Measurements from ENCODE around the gene BEGAIN. TPM values are rescaled to one million over a fixed set of nuclear protein-coding genes. Genes with fewer than 3 reads are reported as not detected.

The BEGAIN gene
- total and polyA plus RNA-seq, 9 of the 15 experiments (the other 6 are each of a cell fraction or from before 2014, with no cell fraction given): 0.07 to 0.68 (median 0.55) TPM; not detected in 3

DNA sequence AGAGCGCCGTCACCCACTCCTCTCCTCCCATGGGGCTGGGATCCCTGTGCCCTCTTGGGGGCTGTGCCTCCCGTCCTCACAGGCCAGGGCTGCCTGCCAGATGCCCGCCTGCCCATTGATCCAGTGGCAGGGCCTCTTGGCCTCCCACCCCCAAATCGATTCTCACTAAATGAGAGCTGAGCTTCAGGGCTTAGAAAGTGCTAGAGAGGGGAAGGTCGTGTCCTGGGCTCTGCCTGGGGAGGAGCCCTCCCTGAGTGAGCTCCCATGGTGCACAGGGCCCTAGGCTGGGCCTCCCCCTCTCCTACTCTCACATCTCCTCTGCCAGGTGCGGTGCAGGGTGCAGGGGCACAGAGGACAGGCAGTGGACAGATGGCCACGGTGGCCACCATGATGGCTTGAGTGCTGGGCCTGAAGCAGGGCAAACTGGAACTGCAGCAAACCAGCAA is 9.2 kb downstream of the BEGAIN start:
- no peak for DNase-seq (ENCODE audit: extremely low read depth in 1 of 4, low spot score in 3 of 4)
- 0 out of 3 replicates have a peak, but pooled peaks have one; percentile 37 for ATAC-seq
- ChIA-PET CTCF (ENCODE audit: low intra/inter-chr PET ratio) (no interaction called here), POLR2A (interaction anchor here (0.6 kb wide), 1 partner anchor 9 kb away, joined by 5 read pairs; no protein-coding TSS in a partner anchor)
- no peaks in the 10 kb centered on the region for H3K79me2 ChIP-seq (ENCODE audit: control insufficient read depth, insufficient read depth, low read length)
- in situ Hi-C loops (cut with MboI): no loop called here
- 21% methylated on average over 6 of the region's 8 CpGs for WGBS (ENCODE audit: insufficient coverage, low coverage, missing lambda C conversion rate)
- no peaks in the 10 kb centered on the region for H3K9me1 ChIP-seq (ENCODE audit: control insufficient read depth, insufficient read depth, low read length)
- H2AFZ ChIP-seq (ENCODE audit: low read depth, low read length): no peak overlapping the region
- intact Hi-C loops (cut with micrococcal nuclease): no loop called here
- H3K4me3 ChIP-seq: no peak overlapping the region
- no peak overlapping the region for H3K27ac ChIP-seq (ENCODE audit: extremely low read depth, low read depth, low read length)
- BruUV-seq (replicated peaks): no TSS peak
- no peak overlapping the region for H3K4me2 ChIP-seq (ENCODE audit: insufficient read depth, low read length)
- no peak for FAIRE-seq
- H3K27me3 ChIP-seq (ENCODE audit: control insufficient read depth in 2 of 2, insufficient read depth in 2 of 2, low read length in 2 of 2): peaks cover 0 to 20% of the 10 kb centered on the region in 2 experiments; a peak in 3 of 5 replicates
- H3K9ac ChIP-seq (ENCODE audit: insufficient read depth in 1 of 2, low read depth in 2 of 2, low read length in 2 of 2): no peak overlapping the region
- no peaks in the 10 kb centered on the region for H3K36me3 ChIP-seq (ENCODE audit: control insufficient read depth, insufficient read depth, low read length)
- H3K4me1 ChIP-seq (replicated peaks in 1 of 2; ENCODE audit: control insufficient read depth in 2 of 2, insufficient read depth in 2 of 2, low read length in 2 of 2): peaks cover 0 to 19% of the 10 kb centered on the region in 2 experiments; a peak in 2 of 5 replicates
- H3K9me3 ChIP-seq (replicated peaks; ENCODE audit: control insufficient read depth, insufficient read depth, low read depth, low read length): no peaks in the 10 kb centered on the region
- 0 out of 2 replicates have a peak, but pooled peaks cover 3% of the 10 kb centered on the region for H4K20me1 ChIP-seq (replicated peaks; ENCODE audit: control insufficient read depth, insufficient read depth, low read length)
- TF ChIP-seq ZC3H11A (IDR thresholded peaks at IDR 0.05; ENCODE audit: low read depth, low read length): no peak
- no peak for TF ChIP-seq CC2D1A (IDR thresholded peaks at IDR 0.05)
- no peak for TF ChIP-seq NCOA2 (IDR thresholded peaks at IDR 0.05; ENCODE audit: partially characterized antibody in 2 of 2)
- TF ChIP-seq USF1 (CRISPR knock-in tag; IDR thresholded peaks at IDR 0.05): no peak
- no peak for TF ChIP-seq KAT8 (IDR thresholded peaks at IDR 0.05; ENCODE audit: low read depth)
- no peak for TF ChIP-seq BCL6 (CRISPR knock-in tag; IDR thresholded peaks at IDR 0.05)
- TF ChIP-seq SPI1 (IDR thresholded peaks at IDR 0.05; ENCODE audit: borderline replicate concordance, low read depth, low read length): no peak
- no peak for TF ChIP-seq TRIM28 (IDR thresholded peaks at IDR 0.05)
- no peak for TF ChIP-seq HOMEZ (CRISPR knock-in tag; IDR thresholded peaks at IDR 0.05)
- TF ChIP-seq, protein P1, sequence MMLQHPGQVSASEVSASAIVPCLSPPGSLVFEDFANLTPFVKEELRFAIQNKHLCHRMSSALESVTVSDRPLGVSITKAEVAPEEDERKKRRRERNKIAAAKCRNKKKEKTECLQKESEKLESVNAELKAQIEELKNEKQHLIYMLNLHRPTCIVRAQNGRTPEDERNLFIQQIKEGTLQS (IDR thresholded peaks at IDR 0.05): no peak
- TF ChIP-seq, protein P1 (CRISPR knock-in tag; conservative IDR thresholded peaks at IDR 0.05): no peak
- TF ChIP-seq GATAD2B (IDR thresholded peaks at IDR 0.05; ENCODE audit: borderline replicate concordance): no peak
- no peak for TF ChIP-seq BRCA1 (IDR thresholded peaks at IDR 0.05)
- TF ChIP-seq BRCA1 (CRISPR knock-in tag; IDR thresholded peaks at IDR 0.05): no peak
- TF ChIP-seq VEZF1 (CRISPR knock-in tag; IDR thresholded peaks at IDR 0.05): no peak
- TF ChIP-seq HDAC1 (IDR thresholded peaks at IDR 0.05): no peak
- no peak for TF ChIP-seq ZFP1 (CRISPR knock-in tag; IDR thresholded peaks at IDR 0.05)
- no peak for TF ChIP-seq ZNF354B (CRISPR knock-in tag; IDR thresholded peaks at IDR 0.05)
- no peak for TF ChIP-seq MXI1 (IDR thresholded peaks at IDR 0.05; ENCODE audit: low read depth, low read length)
- TF ChIP-seq ELF2 (CRISPR knock-in tag; IDR thresholded peaks at IDR 0.05): no peak

Measured in K562 (cell line).